ENCODE results near the gene NUDCD3. TPM values are rescaled to one million over a fixed set of nuclear protein-coding genes. Genes with fewer than 3 reads are reported as not detected.
A peak's percentile ranks its signal among the peaks of the same experiment; 100 is the strongest.

The NUDCD3 gene
- total RNA-seq, 2 donors from 2014 or later = 20.4 to 20.8 TPM

GRCh38 chr7:44488955-44489354 is 1.5 kb downstream of the NUDCD3 start:
- no peak for TF ChIP-seq POLR2A (IDR thresholded peaks at IDR 0.05)
- no peak for TF ChIP-seq CTCF (IDR thresholded peaks at IDR 0.05)
- Histone ChIP-seq H3K27me3 (no peaks in the 10 kb centered on the region), H3K4me3 (no peak overlapping the region), H3K4me1 (peaks cover 49% of the 10 kb centered on the region), H3K9me3 (no peaks in the 10 kb centered on the region), H3K36me3 (replicated peaks in 1 of 2; ENCODE audit: insufficient read depth in 1 of 2, low read depth in 2 of 2) (peaks cover under 1 to 3% of the 10 kb centered on the region in 2 donors), H3K27ac (no peak overlapping the region)
- DNase-seq = no peak
- ATAC-seq = no peak
- intact Hi-C loops (cut with DNase I) = no loop called here
- WGBS, 2 donors = 66 to 69% methylated on average over 3 of the region's 3 CpGs

- 36 to 59% methylated on average over 1 of the region's 1 CpG for WGBS, 2 donors
- DNase-seq (peak; percentile 23 to 75 (median 28)), ATAC-seq (peak; percentile 49)
- Histone ChIP-seq H3K4me1 (peaks cover 49% of the 10 kb centered on the region), H3K4me3 (no peak overlapping the region), H3K27ac (peak overlapping the region in 2 of 4 donors; percentile 25 to 35), H3K36me3 (replicated peaks in 1 of 2; ENCODE audit: insufficient read depth in 1 of 2, low read depth in 2 of 2) (peaks cover 2 to 5% of the 10 kb centered on the region in 2 donors), H3K27me3 (no peaks in the 10 kb centered on the region), H3K9me3 (no peaks in the 10 kb centered on the region)
- intact Hi-C loops (cut with DNase I) = no loop called here
- TF ChIP-seq POLR2A (IDR thresholded peaks at IDR 0.05) (no peak), CTCF (IDR thresholded peaks at IDR 0.05) (peak in 2 of 7 experiments; percentile 17 to 40)
These were observed 3.8 kb downstream of the NUDCD3 start for GRCh38 chr7:44486693-44487092.

GRCh38 chr7:44486001-44486400 is 4.5 kb downstream of the NUDCD3 start:
- ATAC-seq (no peak), DNase-seq (no peak)
- Histone ChIP-seq H3K4me3 (no peak overlapping the region), H3K27ac (peak overlapping the region in 1 of 4 donors; percentile 35), H3K4me1 (peaks cover 49% of the 10 kb centered on the region), H3K27me3 (no peaks in the 10 kb centered on the region), H3K36me3 (replicated peaks in 1 of 2; ENCODE audit: insufficient read depth in 1 of 2, low read depth in 2 of 2) (peaks cover 2 to 5% of the 10 kb centered on the region in 2 donors), H3K9me3 (no peaks in the 10 kb centered on the region)
- WGBS, 2 donors = 82 to 94% methylated on average over 4 of the region's 4 CpGs
- TF ChIP-seq CTCF (IDR thresholded peaks at IDR 0.05) (no peak), POLR2A (IDR thresholded peaks at IDR 0.05) (no peak)
- intact Hi-C loops (cut with DNase I) = no loop called here

GRCh38 chr7:44484482-44485313 is 5.8 kb downstream of the NUDCD3 start:
- H3K27ac ChIP-seq = no peak overlapping the region
- TF ChIP-seq POLR2A (IDR thresholded peaks at IDR 0.05) (no peak), CTCF (IDR thresholded peaks at IDR 0.05) (no peak)
- DNase-seq (no peak), ATAC-seq (no peak)
- 82 to 88% methylated on average over 5 of the region's 5 CpGs for WGBS, 2 donors
- no peak overlapping the region for H3K4me3 ChIP-seq
- peaks cover 5 to 7% of the 10 kb centered on the region in 2 donors for H3K36me3 ChIP-seq (replicated peaks in 1 of 2; ENCODE audit: insufficient read depth in 1 of 2, low read depth in 2 of 2)
- no peaks in the 10 kb centered on the region for H3K9me3 ChIP-seq
- no peaks in the 10 kb centered on the region for H3K27me3 ChIP-seq
- H3K4me1 ChIP-seq = peaks cover 49% of the 10 kb centered on the region
- intact Hi-C loops (cut with DNase I) = no loop called here
